PC-3 (cell line): ENCODE data around the gene PLCB2.

Experiments
- EZH2 ChIP-seq: fragments of 300-600 bp; sonication (generic); IDR thresholded peaks from one replicate; pipeline ENCODE4 v1.6.1; 2017; ENCODE audit warnings: antibody characterized with exemption, mild to moderate bottlenecking, low read length; ENCODE audit not compliant: unreplicated experiment
- EZH2phosphoT487 ChIP-seq: fragments of 300-600 bp; sonication (generic); IDR thresholded peaks from 2 replicates; pipeline ENCODE4 v1.6.1; 2018; ENCODE audit warnings: mild to moderate bottlenecking, antibody characterized with exemption, low read length, borderline replicate concordance
- TF ChIP-seq, protein P1 (sequence below): fragments of 300-600 bp; sonication (generic); conservative IDR thresholded peaks from 2 replicates; pipeline ENCODE4 v1.5.1; 2017; ENCODE audit warnings: antibody characterized with exemption, low read depth, mild to moderate bottlenecking, low read length

- TF ChIP-seq, protein P1, sequence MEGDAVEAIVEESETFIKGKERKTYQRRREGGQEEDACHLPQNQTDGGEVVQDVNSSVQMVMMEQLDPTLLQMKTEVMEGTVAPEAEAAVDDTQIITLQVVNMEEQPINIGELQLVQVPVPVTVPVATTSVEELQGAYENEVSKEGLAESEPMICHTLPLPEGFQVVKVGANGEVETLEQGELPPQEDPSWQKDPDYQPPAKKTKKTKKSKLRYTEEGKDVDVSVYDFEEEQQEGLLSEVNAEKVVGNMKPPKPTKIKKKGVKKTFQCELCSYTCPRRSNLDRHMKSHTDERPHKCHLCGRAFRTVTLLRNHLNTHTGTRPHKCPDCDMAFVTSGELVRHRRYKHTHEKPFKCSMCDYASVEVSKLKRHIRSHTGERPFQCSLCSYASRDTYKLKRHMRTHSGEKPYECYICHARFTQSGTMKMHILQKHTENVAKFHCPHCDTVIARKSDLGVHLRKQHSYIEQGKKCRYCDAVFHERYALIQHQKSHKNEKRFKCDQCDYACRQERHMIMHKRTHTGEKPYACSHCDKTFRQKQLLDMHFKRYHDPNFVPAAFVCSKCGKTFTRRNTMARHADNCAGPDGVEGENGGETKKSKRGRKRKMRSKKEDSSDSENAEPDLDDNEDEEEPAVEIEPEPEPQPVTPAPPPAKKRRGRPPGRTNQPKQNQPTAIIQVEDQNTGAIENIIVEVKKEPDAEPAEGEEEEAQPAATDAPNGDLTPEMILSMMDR: no peak
- TF ChIP-seq EZH2 (no peak), EZH2phosphoT487 (no peak)
These were observed 12.7 kb upstream of the PLCB2 start for GRCh38 chr15:40320409-40320808.
